Liver (tissue), 3 donors: ENCODE data around the gene GLIPR2.

Experiments used
- ATF3 ChIP-seq: IDR thresholded peaks from 2 replicates; pipeline ENCODE4 v1.6.1; 2016; ENCODE audit warnings: antibody characterized with exemption
- CTCF ChIP-seq: fragments of 150-350 bp; IDR thresholded peaks from 2 replicates; pipeline ENCODE4 v1.5.1; 2017; ENCODE audit warnings: improper control_type of control experiment, low read depth, low read length; ENCODE audit not compliant: missing input control
- EGR1 ChIP-seq, 2 donors: IDR thresholded peaks; 2 replicates each; pipeline ENCODE4 v1.6.1; 2016 to 2018; ENCODE audit warnings: antibody characterized with exemption in 2 of 2, low read depth in 2 of 2
- FOXA1 ChIP-seq: IDR thresholded peaks from 2 replicates; pipeline ENCODE4 v1.6.1; 2016; ENCODE audit warnings: antibody characterized with exemption
- GABPA ChIP-seq, 2 donors: IDR thresholded peaks in 1 of 2; conservative IDR thresholded peaks in 1 of 2; 2 replicates each; pipeline ENCODE4 v1.6.1; 2016; ENCODE audit warnings: antibody characterized with exemption in 2 of 2, mild to moderate bottlenecking in 1 of 2, moderate library complexity in 1 of 2
- JUND ChIP-seq, 2 donors: IDR thresholded peaks; 2 replicates each; pipeline ENCODE4 v1.6.1; 2016; ENCODE audit warnings: antibody characterized with exemption in 2 of 2
- MAX ChIP-seq: IDR thresholded peaks from 2 replicates; pipeline ENCODE4 v1.6.1; 2016; ENCODE audit warnings: antibody characterized with exemption
- RAD21 ChIP-seq, 2 donors: IDR thresholded peaks; 2 replicates each; pipeline ENCODE4 v1.6.1; 2016; ENCODE audit warnings: antibody characterized with exemption in 2 of 2, mild to moderate bottlenecking in 2 of 2
- REST ChIP-seq: IDR thresholded peaks from 2 replicates; pipeline ENCODE4 v1.6.1; 2016; ENCODE audit warnings: antibody characterized with exemption, mild to moderate bottlenecking
- TAF1 ChIP-seq: conservative IDR thresholded peaks from 2 replicates; pipeline ENCODE4 v1.6.1; 2016; ENCODE audit warnings: antibody characterized with exemption, mild to moderate bottlenecking
- YY1 ChIP-seq: IDR thresholded peaks from 2 replicates; pipeline ENCODE4 v1.6.1; 2016; ENCODE audit warnings: antibody characterized with exemption, mild to moderate bottlenecking
- donor health status: healthy.
- donor health status: healthy.

- TF ChIP-seq CTCF = no peak
- no peak for TF ChIP-seq GABPA (IDR thresholded peaks at IDR 0.05 in 1 of 2, conservative IDR thresholded peaks at IDR 0.05 in 1 of 2)
- no peak for TF ChIP-seq RAD21 (IDR thresholded peaks at IDR 0.05)
- no peak for TF ChIP-seq TAF1
- no peak for TF ChIP-seq REST
- TF ChIP-seq MAX = no peak
- no peak for TF ChIP-seq EGR1 (IDR thresholded peaks at IDR 0.05; ENCODE audit: low read depth in 2 of 2)
- TF ChIP-seq FOXA1 = no peak
- no peak for TF ChIP-seq YY1
- TF ChIP-seq JUND (IDR thresholded peaks at IDR 0.05) = no peak
- no peak for TF ChIP-seq ATF3
Measured at GRCh38 chr9:36138901-36139300, 2.4 kb downstream of the GLIPR2 start.
